ENCODE results near the gene NUP42.

NUP42 gene

DNA sequence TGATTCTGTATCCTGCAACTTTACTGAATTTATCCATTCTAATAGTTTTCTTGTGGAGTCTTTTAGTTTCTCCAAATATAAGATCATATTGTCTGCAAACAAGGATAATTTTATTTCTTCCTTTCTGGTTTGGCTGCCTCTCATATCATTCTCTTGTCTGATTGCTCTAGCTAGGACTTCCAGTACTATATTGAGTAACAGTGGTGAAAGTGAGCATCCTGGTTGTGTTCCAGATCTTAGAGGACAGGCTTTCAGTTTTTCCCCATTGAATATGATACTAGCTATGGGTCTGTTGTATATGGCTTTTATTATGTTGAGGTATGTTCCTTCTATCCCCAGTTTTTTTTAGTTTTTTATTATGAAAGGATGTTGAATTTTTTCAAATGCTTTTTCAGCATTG lies 48.1 kb upstream of the NUP42 start:
- TF ChIP-seq ZNF548 (tag by site-specific recombination; IDR thresholded peaks at IDR 0.05) (no peak), ZNF433 (tag by site-specific recombination; IDR thresholded peaks at IDR 0.05; ENCODE audit: low read depth) (no peak), ZNF626 (tag by site-specific recombination; IDR thresholded peaks at IDR 0.05) (no peak)
- H3K27ac ChIP-seq (ENCODE audit: extremely low read depth, low read depth, low read length), result no peak overlapping the region
- no peaks in the 10 kb centered on the region for H3K4me1 ChIP-seq (ENCODE audit: control insufficient read depth, insufficient read depth, low read length)
- CTCF ChIA-PET, result no interaction called here
- POLR2A ChIA-PET, result no interaction called here
- H3K36me3 ChIP-seq (ENCODE audit: control insufficient read depth in 2 of 2, insufficient read depth in 1 of 2, low read length in 2 of 2), result peaks cover 0 to 8% of the 10 kb centered on the region in 2 experiments; a peak in 1 of 3 replicates
- no peak overlapping the region for H3K4me3 ChIP-seq (ENCODE audit: low read depth, low read length)
- H3K9me3 ChIP-seq (ENCODE audit: control insufficient read depth, insufficient read depth, low read depth, low read length), result no peaks in the 10 kb centered on the region

- Histone ChIP-seq H3K9me3 (ENCODE audit: control insufficient read depth, insufficient read depth, low read depth, low read length) (no peaks in the 10 kb centered on the region), H3K36me3 (ENCODE audit: control insufficient read depth in 2 of 2, insufficient read depth in 1 of 2, low read length in 2 of 2) (no peaks in the 10 kb centered on the region), H3K27ac (ENCODE audit: extremely low read depth, low read depth, low read length) (no peak overlapping the region), H3K4me1 (ENCODE audit: control insufficient read depth, insufficient read depth, low read length) (no peaks in the 10 kb centered on the region), H3K4me3 (ENCODE audit: low read depth, low read length) (no peak overlapping the region)
- POLR2A ChIA-PET, result no interaction called here
- no peak for TF ChIP-seq REPIN1 (tag by site-specific recombination; IDR thresholded peaks at IDR 0.05; ENCODE audit: low read depth)
- TF ChIP-seq ZNF629 (tag by site-specific recombination; IDR thresholded peaks at IDR 0.05), result no peak
- no peak for TF ChIP-seq ZFP41 (tag by site-specific recombination; IDR thresholded peaks at IDR 0.05; ENCODE audit: borderline replicate concordance)
- no peak for TF ChIP-seq AEBP2 (tag by site-specific recombination; IDR thresholded peaks at IDR 0.05; ENCODE audit: borderline replicate concordance)
- TF ChIP-seq ZNF521 (tag by site-specific recombination; IDR thresholded peaks at IDR 0.05), result no peak
- no peak for TF ChIP-seq ZNF426 (tag by site-specific recombination; IDR thresholded peaks at IDR 0.05)
- no peak for TF ChIP-seq ZNF175 (tag by site-specific recombination; IDR thresholded peaks at IDR 0.05)
- TF ChIP-seq, protein P1, sequence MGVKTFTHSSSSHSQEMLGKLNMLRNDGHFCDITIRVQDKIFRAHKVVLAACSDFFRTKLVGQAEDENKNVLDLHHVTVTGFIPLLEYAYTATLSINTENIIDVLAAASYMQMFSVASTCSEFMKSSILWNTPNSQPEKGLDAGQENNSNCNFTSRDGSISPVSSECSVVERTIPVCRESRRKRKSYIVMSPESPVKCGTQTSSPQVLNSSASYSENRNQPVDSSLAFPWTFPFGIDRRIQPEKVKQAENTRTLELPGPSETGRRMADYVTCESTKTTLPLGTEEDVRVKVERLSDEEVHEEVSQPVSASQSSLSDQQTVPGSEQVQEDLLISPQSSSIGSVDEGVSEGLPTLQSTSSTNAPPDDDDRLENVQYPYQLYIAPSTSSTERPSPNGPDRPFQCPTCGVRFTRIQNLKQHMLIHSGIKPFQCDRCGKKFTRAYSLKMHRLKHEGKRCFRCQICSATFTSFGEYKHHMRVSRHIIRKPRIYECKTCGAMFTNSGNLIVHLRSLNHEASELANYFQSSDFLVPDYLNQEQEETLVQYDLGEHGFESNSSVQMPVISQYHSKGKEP (tag by site-specific recombination; IDR thresholded peaks at IDR 0.05), result no peak
- no peak for TF ChIP-seq HOXD13 (CRISPR knock-in tag; IDR thresholded peaks at IDR 0.05; ENCODE audit: borderline replicate concordance)
- TF ChIP-seq GLI4 (tag by site-specific recombination; IDR thresholded peaks at IDR 0.05), result no peak
- no peak for TF ChIP-seq ZNF692 (tag by site-specific recombination; IDR thresholded peaks at IDR 0.05)
- TF ChIP-seq ZNF248 (tag by site-specific recombination; IDR thresholded peaks at IDR 0.05), result no peak
- no peak for TF ChIP-seq ZNF830 (tag by site-specific recombination; IDR thresholded peaks at IDR 0.05; ENCODE audit: low read depth)
- no peak for TF ChIP-seq ZNF843 (tag by site-specific recombination; IDR thresholded peaks at IDR 0.05)
- no peak for TF ChIP-seq KLF17 (tag by site-specific recombination; IDR thresholded peaks at IDR 0.05)
- no peak for TF ChIP-seq ZNF530 (tag by site-specific recombination; IDR thresholded peaks at IDR 0.05; ENCODE audit: low read depth)
- TF ChIP-seq ZNF341 (tag by site-specific recombination; IDR thresholded peaks at IDR 0.05; ENCODE audit: low read depth), result no peak
- TF ChIP-seq, protein P2, sequence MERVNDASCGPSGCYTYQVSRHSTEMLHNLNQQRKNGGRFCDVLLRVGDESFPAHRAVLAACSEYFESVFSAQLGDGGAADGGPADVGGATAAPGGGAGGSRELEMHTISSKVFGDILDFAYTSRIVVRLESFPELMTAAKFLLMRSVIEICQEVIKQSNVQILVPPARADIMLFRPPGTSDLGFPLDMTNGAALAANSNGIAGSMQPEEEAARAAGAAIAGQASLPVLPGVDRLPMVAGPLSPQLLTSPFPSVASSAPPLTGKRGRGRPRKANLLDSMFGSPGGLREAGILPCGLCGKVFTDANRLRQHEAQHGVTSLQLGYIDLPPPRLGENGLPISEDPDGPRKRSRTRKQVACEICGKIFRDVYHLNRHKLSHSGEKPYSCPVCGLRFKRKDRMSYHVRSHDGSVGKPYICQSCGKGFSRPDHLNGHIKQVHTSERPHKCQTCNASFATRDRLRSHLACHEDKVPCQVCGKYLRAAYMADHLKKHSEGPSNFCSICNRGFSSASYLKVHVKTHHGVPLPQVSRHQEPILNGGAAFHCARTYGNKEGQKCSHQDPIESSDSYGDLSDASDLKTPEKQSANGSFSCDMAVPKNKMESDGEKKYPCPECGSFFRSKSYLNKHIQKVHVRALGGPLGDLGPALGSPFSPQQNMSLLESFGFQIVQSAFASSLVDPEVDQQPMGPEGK (tag by site-specific recombination; IDR thresholded peaks at IDR 0.05), result no peak
- TF ChIP-seq ZNF157 (tag by site-specific recombination; IDR thresholded peaks at IDR 0.05), result no peak
- CTCF ChIA-PET, result interaction anchor here (0.6 to 1.5 kb wide), 2 partner anchors 9 to 1270 kb away, joined by 3 to 4 read pairs; no protein-coding TSS in a partner anchor
These were observed 46.1 kb upstream of the NUP42 start for GRCh38 chr7:23135755-23136154.

Data from HEK293 (cell line).